Uterus (tissue), 4 donors: ENCODE measurements around the gene GSTT2. TPM values are rescaled to one million over a fixed set of nuclear protein-coding genes. Genes with fewer than 3 reads are reported as not detected.

Source experiments
- DNase-seq, 2 donors: peaks; one replicate each; pipeline ENCODE4 v3.0.0-alpha.2; 2019 to 2020
- H3K27ac ChIP-seq, 2 donors: fragments of 200-600 bp; sonication (generic); 1 replicate in 1 of 2; 2 replicates in 1 of 2; pipeline ENCODE4 v1.5.1; 2016 to 2018
- H3K27me3 ChIP-seq, 2 donors: fragments of 200-600 bp; sonication (generic); one replicate each; pipeline ENCODE4 v1.5.1; 2018 to 2019; ENCODE audit warnings: control low read depth in 1 of 2
- H3K36me3 ChIP-seq, 2 donors: fragments of 200-600 bp; sonication (generic); one replicate each; pipeline ENCODE4 v1.5.1; 2019; ENCODE audit warnings: control low read depth in 1 of 2
- H3K4me1 ChIP-seq, 2 donors: fragments of 200-600 bp; sonication (generic); one replicate each; pipeline ENCODE4 v1.5.1; 2018 to 2019; ENCODE audit warnings: control low read depth in 1 of 2
- H3K4me3 ChIP-seq, 2 donors: fragments of 200-600 bp; sonication (generic); 1 replicate in 1 of 2; 2 replicates in 1 of 2; pipeline ENCODE4 v1.5.1; 2018 to 2019; ENCODE audit warnings: mild to moderate bottlenecking in 1 of 2
- H3K9me3 ChIP-seq, 2 donors: fragments of 200-600 bp; sonication (generic); one replicate each; pipeline ENCODE4 v1.5.1; 2019; ENCODE audit warnings: control low read depth in 1 of 2
- POLR2A ChIP-seq, 2 donors: fragments of 450-650 bp; IDR thresholded peaks; one replicate each; pipeline ENCODE4 v1.6.1; 2016; ENCODE audit warnings: antibody characterized with exemption in 2 of 2, mild to moderate bottlenecking in 1 of 2, moderate library complexity in 1 of 2
- intact Hi-C: fragments of 100-400 bp; cut with DNase I; formaldehyde crosslinking; loops from one replicate; pipeline ENCODE4 v1.15.1; 2023; ENCODE audit warnings: low total_unique reads
- total RNA-seq, 4 donors: library from RNA; depleted of rRNA in 3 of 4; stranded (reverse); fragments of >200 nt in 3 of 4; gene quantifications; one replicate each; pipeline versions ENCODE4 v1.1.0 to v1.2.4, GENCODE V29; 2014 to 2023
- TF ChIP-seq, protein P1 (sequence below), 4 experiments: fragments of 200-600 bp in 2 of 4; fragments of 450-650 bp in 2 of 4; sonication (generic) in 2 of 4; IDR thresholded peaks; one replicate each; pipeline ENCODE4 v1.5.1; 2016 to 2019; ENCODE audit warnings: antibody characterized with exemption in 4 of 4, mild to moderate bottlenecking in 2 of 4, moderate library complexity in 1 of 4
- donor health status: DM: yes; HTN: yes; CAD: no.

GSTT2 gene
- total RNA-seq, 4 donors from 2014 or later: not detected

DNA sequence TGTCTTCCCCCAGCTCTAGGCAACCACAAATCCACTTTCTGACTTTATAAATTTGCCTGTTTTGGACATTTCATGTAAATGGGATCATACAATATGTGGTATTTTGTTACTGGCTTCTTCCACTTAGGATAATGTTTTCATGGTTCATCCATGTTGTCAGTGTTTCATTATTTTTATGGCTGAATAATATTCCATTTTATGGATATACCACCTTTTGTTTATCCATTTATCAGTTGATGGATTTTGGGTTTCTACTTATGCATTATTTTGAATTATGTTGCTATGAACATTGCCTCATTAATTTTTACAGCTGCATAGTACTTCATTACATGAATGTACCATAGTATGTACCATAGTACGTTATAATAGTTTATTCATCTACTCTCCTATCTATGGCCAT, 36.2 kb downstream of the GSTT2 start:
- H3K36me3 ChIP-seq: no peaks in the 10 kb centered on the region
- H3K4me1 ChIP-seq: no peaks in the 10 kb centered on the region
- intact Hi-C loops: no loop called here
- no peak for DNase-seq
- H3K27ac ChIP-seq: no peak overlapping the region
- H3K4me3 ChIP-seq: no peak overlapping the region
- no peaks in the 10 kb centered on the region for H3K27me3 ChIP-seq
- no peaks in the 10 kb centered on the region for H3K9me3 ChIP-seq
- TF ChIP-seq POLR2A (IDR thresholded peaks at IDR 0.05): no peak
- TF ChIP-seq, protein P1, sequence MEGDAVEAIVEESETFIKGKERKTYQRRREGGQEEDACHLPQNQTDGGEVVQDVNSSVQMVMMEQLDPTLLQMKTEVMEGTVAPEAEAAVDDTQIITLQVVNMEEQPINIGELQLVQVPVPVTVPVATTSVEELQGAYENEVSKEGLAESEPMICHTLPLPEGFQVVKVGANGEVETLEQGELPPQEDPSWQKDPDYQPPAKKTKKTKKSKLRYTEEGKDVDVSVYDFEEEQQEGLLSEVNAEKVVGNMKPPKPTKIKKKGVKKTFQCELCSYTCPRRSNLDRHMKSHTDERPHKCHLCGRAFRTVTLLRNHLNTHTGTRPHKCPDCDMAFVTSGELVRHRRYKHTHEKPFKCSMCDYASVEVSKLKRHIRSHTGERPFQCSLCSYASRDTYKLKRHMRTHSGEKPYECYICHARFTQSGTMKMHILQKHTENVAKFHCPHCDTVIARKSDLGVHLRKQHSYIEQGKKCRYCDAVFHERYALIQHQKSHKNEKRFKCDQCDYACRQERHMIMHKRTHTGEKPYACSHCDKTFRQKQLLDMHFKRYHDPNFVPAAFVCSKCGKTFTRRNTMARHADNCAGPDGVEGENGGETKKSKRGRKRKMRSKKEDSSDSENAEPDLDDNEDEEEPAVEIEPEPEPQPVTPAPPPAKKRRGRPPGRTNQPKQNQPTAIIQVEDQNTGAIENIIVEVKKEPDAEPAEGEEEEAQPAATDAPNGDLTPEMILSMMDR (IDR thresholded peaks at IDR 0.05): no peak

DNA sequence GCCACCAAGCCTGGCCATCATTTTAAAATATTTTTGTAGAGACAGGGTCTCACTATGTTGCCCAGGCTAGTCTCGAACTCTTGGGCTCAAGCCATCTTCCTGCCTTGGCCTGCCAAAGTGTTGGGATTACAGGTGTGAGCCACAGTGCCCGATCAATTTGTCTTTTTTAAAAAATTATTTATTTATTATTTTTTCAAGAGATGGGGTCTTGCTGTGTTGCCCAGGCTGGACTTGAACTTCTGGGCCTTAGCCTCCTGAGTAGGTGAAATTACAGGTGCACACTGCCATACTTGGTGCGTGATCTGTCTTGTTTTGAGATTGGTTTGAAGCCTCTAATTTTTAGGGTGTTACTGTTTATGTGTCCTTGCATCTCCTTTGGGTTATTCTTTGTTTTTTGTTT, 41.4 kb downstream of the GSTT2 start:
- H3K27ac ChIP-seq: no peak overlapping the region
- intact Hi-C loops: no loop called here
- TF ChIP-seq POLR2A (IDR thresholded peaks at IDR 0.05): no peak
- TF ChIP-seq, protein P1 (IDR thresholded peaks at IDR 0.05): no peak
- H3K4me1 ChIP-seq: no peaks in the 10 kb centered on the region
- H3K9me3 ChIP-seq: no peaks in the 10 kb centered on the region
- no peaks in the 10 kb centered on the region for H3K27me3 ChIP-seq
- no peak overlapping the region for H3K4me3 ChIP-seq
- DNase-seq: no peak
- no peaks in the 10 kb centered on the region for H3K36me3 ChIP-seq

DNA sequence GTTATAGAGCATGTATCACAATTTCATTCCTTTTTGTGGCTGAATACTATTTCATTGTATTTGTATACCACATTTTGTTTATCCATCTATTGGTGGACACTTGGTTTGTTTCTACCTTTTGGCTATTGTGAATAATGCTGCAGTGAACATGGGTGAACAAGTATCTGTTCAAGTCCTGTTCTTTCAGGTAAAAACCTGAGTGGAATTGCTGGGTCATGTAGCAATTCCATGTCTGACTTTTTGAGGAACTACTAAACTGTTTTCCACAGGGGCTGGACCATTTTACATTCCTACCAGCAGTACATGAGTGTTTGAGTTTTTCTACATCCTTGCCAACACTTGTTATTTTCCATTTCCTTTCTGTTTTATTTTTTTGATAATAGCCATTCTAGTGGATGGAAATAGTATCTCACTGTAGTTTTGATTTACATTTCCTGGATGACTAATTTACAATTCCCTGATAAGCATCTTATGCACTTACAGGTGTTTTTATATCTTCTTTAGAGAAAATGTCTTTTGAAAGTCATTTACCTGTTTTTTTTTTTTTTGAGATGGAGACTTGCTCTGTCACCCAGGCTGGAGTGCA, 43.4 kb downstream of the GSTT2 start:
- no peak for DNase-seq

DNA sequence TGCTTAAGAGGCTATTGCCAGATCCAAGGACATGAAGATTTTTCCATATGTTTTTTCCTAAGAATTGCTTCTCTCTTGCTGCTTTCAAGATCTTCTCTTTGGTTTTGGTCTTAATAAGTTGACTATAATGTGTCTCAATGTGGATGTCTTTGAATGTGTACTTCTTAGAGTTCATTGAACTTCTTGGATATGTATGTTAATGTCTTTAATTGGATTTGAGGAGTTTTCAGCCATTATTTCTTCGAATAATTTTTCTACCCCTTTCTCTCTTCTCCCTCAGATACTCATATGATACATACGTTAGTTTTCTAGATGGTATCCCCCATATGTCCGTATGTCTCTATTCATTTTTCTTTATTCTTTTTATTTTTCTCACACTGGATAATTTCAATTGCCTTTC, 44.4 kb downstream of the GSTT2 start:
- Histone ChIP-seq H3K36me3 (no peaks in the 10 kb centered on the region), H3K9me3 (no peaks in the 10 kb centered on the region), H3K4me1 (no peaks in the 10 kb centered on the region), H3K27me3 (no peaks in the 10 kb centered on the region), H3K4me3 (no peak overlapping the region), H3K27ac (no peak overlapping the region)
- intact Hi-C loops: no loop called here
- no peak for DNase-seq
- TF ChIP-seq, protein P1 (IDR thresholded peaks at IDR 0.05): no peak
- TF ChIP-seq POLR2A (IDR thresholded peaks at IDR 0.05): no peak

More for the DNA sequence above, 43.4 kb downstream of the GSTT2 start:
- intact Hi-C loops: no loop called here
- Histone ChIP-seq H3K27me3 (no peaks in the 10 kb centered on the region), H3K27ac (no peak overlapping the region), H3K4me1 (no peaks in the 10 kb centered on the region), H3K9me3 (no peaks in the 10 kb centered on the region), H3K36me3 (no peaks in the 10 kb centered on the region), H3K4me3 (no peak overlapping the region)
- TF ChIP-seq, protein P1 (IDR thresholded peaks at IDR 0.05): no peak
- no peak for TF ChIP-seq POLR2A (IDR thresholded peaks at IDR 0.05)

DNA sequence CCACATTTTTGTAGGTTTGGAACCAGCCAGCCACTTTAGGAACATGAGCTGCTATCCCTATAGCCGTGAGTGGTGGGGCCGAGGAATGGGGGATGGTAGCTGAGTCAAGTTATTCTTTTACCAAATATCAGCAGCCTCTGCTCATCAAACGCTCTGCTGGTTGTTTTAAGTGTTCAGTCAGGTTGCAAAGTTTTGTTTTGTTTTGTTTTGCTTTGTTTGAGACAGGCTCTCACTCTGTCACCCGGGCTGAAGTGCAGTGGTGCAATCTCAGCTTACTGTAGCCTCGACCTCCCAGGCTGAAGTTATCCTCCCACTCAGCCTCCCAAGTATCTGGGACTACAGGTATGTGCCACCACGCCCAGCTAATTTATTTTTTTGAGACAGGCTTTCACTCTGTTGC, 45.5 kb downstream of the GSTT2 start:
- no peaks in the 10 kb centered on the region for H3K4me1 ChIP-seq
- H3K27me3 ChIP-seq: no peaks in the 10 kb centered on the region
- no peaks in the 10 kb centered on the region for H3K36me3 ChIP-seq
- DNase-seq: no peak
- H3K4me3 ChIP-seq: no peak overlapping the region
- H3K9me3 ChIP-seq: no peaks in the 10 kb centered on the region
- no peak overlapping the region for H3K27ac ChIP-seq
- TF ChIP-seq POLR2A (IDR thresholded peaks at IDR 0.05): no peak
- TF ChIP-seq, protein P1 (IDR thresholded peaks at IDR 0.05): no peak
- intact Hi-C loops: no loop called here
